Germinal center (tissue), 1 donor: Measurements from ENCODE around the gene NEURL1.

ENCODE experiments used
- DNase-seq: peaks from one replicate; pipeline ENCODE4 v3.0.0; 2012; ENCODE audit warnings: mixed read lengths, low spot score

NEURL1 gene

GRCh38 chr10:103584216-103585010 is 90.9 kb downstream of the NEURL1 start:
- DNase-seq: peak; percentile 82

GRCh38 chr10:103585011-103585405 is 91.5 kb downstream of the NEURL1 start:
- DNase-seq: no peak

GRCh38 chr10:103587073-103587472 is 93.6 kb downstream of the NEURL1 start:
- DNase-seq: no peak

- no peak for DNase-seq
These were observed 95.6 kb downstream of the NEURL1 start for GRCh38 chr10:103589074-103589630.

GRCh38 chr10:103590060-103590459 is 96.6 kb downstream of the NEURL1 start:
- DNase-seq: no peak

- DNase-seq: no peak
These were observed 97.3 kb downstream of the NEURL1 start for GRCh38 chr10:103590744-103591291.

- peak; percentile 83 for DNase-seq
These were observed 98.9 kb downstream of the NEURL1 start for GRCh38 chr10:103592186-103593021.

- DNase-seq: no peak
These were observed 99.6 kb downstream of the NEURL1 start for GRCh38 chr10:103593022-103593570.

- no peak for DNase-seq
These were observed 102.6 kb downstream of the NEURL1 start for GRCh38 chr10:103595933-103596726.

GRCh38 chr10:103597003-103597402 is 103.5 kb downstream of the NEURL1 start:
- no peak for DNase-seq

- no peak for DNase-seq
These were observed 105.2 kb downstream of the NEURL1 start for GRCh38 chr10:103598654-103599115.

- no peak for DNase-seq
These were observed 105.7 kb downstream of the NEURL1 start for GRCh38 chr10:103599211-103599610.

GRCh38 chr10:103599907-103600306 is 106.4 kb downstream of the NEURL1 start:
- no peak for DNase-seq

GRCh38 chr10:103600325-103600724 is 106.8 kb downstream of the NEURL1 start:
- DNase-seq: no peak

GRCh38 chr10:103600956-103601569 is 107.6 kb downstream of the NEURL1 start:
- DNase-seq: no peak

GRCh38 chr10:103602028-103602851 is 108.7 kb downstream of the NEURL1 start:
- DNase-seq: no peak

- no peak for DNase-seq
These were observed 109.3 kb downstream of the NEURL1 start for GRCh38 chr10:103602852-103603155.

GRCh38 chr10:103603382-103603781 is 109.9 kb downstream of the NEURL1 start:
- DNase-seq: no peak

- peak; percentile 36 for DNase-seq
These were observed 112.0 kb downstream of the NEURL1 start for GRCh38 chr10:103605359-103606096.
